Activated naive CD4-positive, alpha-beta T cell treated with anti-CD3 and anti-CD28 coated beads, Interleukin-2, amount 50 U/mL, for 16 hours (primary cell): Measurements from ENCODE around the gene SLC8A1.

ENCODE experiments used
- DNase-seq: peaks from one replicate; pipeline ENCODE4 v3.0.0-alpha.2; 2020

The SLC8A1 gene

GRCh38 chr2:40451918-40452605, at the start of gene SLC8A1:
Gene SLC8A1, minus strand, starts transcription at chr2:40452090.
- DNase-seq: no peak

DNA sequence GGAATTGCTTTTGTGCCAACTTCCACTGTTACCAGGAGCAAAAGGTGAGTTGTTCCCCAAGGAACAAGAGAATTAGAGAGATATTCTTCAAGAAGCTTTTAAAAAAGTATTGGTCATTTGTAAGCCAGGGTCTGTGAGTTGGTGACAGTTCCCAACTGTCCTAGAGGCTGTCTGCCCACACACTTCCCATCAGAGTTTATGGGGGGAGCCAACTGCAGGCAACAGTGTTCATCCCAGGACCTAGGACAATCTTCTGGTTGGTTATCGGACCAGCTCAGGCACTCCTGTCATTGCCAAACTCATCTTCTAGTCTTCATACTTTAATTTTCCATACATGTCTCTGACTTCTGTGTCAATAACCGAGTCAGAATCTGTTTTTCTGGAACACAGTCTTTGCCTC, 47.5 kb upstream of the SLC8A1 start:
- no peak for DNase-seq

- no peak for DNase-seq
Measured at GRCh38 chr2:40497251-40497859, 45.5 kb upstream of the SLC8A1 start.

DNA sequence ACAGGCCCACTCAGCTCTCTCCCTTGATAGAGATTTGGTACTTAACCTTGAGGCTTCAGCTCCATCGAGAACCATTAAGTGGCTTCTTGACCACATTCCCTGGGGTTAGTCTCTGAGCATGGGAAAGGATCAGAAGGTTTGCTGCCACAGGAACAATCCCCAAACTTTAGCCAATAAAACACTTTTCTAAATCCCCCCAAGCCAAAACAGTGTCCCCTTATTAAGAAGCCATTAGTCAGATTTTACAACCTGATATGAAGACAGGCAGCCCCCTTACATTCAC, 37.7 kb upstream of the SLC8A1 start:
- DNase-seq: no peak

DNA sequence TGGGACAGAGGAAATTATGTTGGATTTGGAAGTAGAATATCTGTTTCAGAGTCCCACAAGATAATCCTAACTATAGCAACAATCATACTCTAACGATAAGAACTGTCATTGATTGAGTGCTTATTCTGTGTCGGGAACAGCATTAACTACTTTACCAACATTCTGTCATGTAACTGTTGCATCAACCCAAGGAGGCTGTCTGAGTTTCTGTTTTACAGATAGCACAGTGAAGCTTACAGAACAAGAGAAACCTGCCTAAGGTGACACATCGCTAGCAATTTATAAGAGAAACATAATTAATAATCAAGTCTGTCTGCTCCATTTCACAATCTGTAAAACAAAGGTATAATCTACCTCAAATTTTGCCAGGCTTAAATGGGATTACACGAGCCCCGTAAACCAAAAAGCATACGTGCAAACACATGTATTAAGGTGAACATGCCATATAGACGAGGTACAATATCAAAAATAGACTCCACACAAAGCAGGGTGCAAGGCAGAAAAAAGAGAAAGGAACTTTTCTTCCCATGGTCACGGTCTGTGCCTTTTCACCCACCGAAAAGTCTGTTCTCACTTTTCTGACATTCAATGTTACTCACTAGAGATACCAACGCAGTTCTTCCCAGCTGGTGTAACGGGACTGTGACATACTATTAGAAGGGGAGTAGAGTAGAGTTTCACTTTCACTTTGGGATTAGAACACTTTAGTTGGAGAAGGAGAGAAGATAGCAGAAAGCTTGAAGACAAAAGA, 37.2 kb upstream of the SLC8A1 start:
- DNase-seq: no peak

DNA sequence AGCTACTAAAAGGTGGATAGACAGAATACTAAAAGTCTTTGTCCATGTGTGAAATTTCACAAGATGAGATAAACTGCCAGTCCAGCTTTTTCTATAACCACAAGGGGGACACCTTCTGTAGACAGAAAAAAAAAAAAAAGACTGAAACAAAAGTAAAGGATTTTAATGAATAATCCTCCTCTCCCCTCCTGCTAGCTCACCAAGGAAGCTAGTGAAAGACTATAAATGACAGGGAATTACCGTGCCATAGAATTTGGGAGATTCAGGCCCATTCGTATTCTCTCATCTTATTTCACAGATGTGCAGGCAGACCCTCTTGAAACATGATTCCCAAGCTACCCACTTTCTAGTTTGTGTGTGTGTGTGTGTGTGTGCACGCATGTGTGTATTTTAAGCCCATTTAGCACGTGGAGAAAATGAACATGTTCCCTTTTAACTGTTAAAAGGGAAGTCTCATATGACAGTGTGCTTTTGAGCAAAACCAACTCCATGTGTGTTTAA, 36.3 kb upstream of the SLC8A1 start:
- DNase-seq: no peak

- DNase-seq: no peak
Measured at GRCh38 chr2:40487602-40488001, 35.7 kb upstream of the SLC8A1 start.

DNA sequence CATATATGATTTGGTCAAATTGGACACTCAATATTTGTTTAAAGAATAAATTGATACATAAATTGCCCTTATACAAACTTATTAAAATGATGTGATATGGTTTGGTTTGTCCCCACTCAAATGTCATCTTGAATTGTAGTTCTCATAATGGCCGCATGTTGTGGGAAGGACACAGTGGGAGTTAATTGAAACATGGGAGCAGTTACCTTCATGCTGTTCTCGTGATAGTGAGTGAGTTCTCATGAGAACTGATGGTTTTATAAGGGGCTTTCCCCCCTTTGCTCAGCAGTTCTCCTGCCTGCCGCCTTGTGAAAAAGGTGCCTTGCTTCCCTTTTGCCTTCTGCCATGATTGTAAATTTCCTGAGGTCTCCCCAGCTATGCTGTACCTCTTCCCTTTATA, 34.0 kb upstream of the SLC8A1 start:
- no peak for DNase-seq

GRCh38 chr2:40485318-40485717, 33.4 kb upstream of the SLC8A1 start:
- DNase-seq: no peak

DNA sequence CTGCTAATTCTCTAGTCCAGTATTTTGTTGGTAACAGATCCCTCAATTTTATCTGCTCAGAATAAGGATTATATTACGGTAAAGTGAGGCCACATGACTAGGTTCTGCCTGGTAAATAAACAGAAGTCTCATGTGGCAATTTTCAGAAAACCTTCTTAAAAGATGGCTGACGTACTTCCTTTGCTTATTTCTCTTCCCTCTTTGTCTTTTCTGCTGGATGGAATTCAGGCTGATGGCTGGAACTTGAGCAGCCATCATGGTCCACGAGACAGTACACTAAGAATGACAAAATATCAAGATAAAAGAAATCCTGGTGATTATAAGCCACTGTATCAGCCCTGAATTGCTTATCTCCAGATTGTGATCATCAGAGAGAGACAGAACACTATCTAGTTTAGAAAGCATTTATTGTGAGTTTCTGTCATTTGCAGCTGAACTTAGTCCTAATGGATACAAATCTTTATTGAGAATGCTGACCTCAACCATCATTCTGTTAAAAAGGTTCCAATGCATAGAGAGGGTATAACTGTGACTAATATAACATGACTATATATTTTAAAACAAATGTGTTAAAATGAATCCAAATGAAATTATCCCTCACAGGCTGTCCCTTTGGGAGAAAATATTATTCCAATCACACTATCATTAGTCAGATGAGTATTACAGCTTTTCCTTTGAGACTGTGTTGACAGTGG, 31.8 kb upstream of the SLC8A1 start:
- no peak for DNase-seq

- no peak for DNase-seq
Measured at GRCh38 chr2:40480596-40480995, 28.7 kb upstream of the SLC8A1 start.

DNA sequence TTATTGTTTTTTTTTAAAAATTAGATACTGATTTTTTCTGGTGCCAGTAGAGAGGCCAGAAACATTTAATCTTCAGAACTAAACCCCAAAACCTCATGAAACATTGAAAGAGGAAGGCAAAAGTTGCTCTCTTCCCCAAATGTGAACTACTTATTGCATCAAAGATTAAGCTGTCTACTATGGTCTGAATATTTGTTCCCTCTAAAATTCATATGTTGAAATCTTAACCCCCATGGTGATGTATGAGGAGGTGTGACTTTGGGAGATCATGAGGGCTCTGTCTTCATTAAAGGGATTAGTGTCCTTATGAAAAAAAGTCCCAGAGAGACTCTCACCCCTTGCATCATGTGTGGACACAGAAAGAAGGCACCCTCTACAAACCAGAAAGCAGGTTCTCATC, 28.2 kb upstream of the SLC8A1 start:
- no peak for DNase-seq

GRCh38 chr2:40477361-40477760, 25.5 kb upstream of the SLC8A1 start:
- no peak for DNase-seq

- DNase-seq: no peak
Measured at GRCh38 chr2:40476436-40476835, 24.5 kb upstream of the SLC8A1 start.

GRCh38 chr2:40474306-40474705, 22.4 kb upstream of the SLC8A1 start:
- DNase-seq: no peak

DNA sequence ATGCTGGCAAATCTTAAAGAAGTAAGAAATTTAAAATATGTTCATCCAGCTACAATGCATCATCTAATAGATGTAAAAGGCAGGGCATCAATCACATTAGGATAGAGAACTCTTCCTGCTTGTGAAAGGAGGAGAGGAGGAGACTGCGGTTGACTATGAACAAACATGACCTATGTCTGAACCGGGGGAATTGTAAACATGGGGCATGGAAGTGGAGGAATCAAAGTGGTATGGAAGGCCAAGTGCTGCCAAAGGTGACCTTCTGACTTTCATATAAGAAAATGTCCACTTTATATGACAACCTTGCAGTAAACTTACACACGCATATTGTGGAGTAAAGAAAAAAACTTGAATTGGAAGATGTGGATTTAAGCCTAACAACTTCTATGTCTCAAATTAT, 20.0 kb upstream of the SLC8A1 start:
- DNase-seq: no peak

GRCh38 chr2:40470822-40471813, 19.2 kb upstream of the SLC8A1 start:
- no peak for DNase-seq

GRCh38 chr2:40466935-40467572, 15.2 kb upstream of the SLC8A1 start:
- no peak for DNase-seq

DNA sequence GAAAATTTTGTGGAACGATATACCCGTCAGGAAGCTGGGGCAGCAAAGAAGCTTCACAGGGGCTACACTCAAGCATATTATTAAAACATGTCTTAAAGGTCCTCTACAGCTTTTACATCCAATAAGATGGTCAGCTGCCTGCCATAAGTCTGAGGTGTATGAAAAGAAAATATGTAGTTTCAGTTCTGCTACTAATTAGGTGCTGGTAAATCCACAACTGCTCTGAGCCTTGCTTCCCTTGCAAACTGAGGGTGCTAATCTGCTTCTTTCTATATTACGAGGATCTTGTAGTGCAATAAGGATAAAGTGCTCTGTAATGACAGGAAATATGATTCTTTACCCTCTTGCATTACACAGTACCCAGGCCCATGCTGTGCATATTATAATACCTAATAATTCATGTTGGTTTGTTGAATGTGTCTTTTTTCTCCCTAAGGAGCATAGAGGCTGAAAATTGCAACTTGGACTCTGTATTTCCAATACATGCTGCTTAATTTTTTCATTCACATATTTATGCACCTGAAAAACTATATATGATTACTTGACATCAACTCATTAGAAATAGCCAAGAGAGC, 14.5 kb upstream of the SLC8A1 start:
- DNase-seq: no peak

DNA sequence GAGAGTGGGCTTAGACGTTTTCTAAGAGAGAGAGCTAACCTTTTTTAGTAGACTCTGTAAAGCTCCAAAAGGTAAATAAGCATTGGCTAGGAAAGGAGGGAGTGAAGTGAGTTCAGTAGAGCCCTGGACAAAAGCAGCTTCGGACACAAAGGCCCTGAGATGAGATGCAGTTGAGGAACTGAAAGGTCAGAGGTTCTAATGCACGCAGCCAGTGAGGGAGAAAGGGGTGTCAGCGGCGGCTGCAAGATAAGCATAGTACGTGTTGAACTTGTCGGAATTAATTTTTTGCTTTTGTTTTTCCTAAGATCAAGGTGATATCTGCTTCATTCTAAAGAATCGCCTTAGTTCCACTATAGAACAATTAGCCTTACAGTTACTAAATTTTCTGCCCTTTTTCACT, 11.2 kb upstream of the SLC8A1 start:
- no peak for DNase-seq

DNA sequence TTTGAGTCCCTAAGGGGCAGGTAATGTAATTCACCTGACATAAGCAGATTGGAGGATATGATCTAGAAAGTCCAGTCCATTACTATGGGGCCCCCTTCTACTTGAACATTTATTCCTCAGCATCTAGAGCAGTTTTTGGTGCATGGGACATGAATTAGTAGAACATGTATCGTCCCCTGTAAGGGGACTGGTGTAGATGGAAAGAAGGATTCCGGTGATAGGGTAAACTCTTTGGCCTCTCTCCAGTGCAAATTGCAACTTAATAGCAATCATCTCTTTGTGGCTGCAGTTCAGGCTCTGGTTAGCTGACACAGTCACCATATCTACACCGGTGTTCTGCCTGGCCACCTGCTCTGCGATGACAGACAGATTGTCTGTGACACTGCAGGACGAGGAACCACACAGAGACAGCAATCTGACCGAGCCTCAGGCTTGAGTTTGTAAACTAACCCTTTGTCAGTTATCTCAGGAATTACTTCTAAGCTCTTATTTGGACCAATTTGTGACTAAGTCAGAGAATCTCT, 6.4 kb upstream of the SLC8A1 start:
- DNase-seq: no peak
